ENCODE measurements around the gene FBXW2.

Gene FBXW2

DNA sequence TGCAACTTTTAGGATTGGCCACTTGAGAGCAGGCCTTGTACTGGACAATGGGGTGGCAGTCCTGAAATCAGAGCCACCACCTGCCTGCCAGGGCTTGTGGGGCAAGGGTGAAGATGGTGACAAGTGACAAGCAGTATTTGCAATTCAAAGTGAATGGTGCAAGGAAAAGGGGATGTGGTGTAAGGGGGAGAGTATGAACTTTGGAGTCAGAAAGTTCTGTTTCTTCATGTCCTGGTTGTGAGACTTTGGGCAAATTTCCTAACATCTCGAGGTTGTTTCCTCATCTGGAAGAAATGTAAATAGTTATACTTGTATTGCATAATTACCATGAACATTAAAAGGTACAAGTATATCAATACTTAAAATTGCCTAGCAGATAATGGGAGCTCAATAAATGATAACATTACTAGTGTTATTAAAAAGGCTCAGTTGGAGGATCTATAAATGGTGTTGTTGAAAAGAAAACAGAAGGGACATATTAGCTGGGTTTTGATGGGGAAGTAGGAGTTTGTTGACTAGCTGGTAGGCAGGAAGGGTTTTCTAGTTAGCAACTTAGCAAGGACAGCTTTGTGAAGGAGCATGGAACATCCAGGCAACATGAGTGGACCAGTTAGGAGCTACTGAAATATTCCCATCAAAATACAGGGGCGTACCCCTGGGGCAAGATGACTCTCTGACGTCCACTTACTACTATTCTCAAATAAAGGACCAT is 57.6 kb downstream of the FBXW2 start:
- peak overlapping the region; percentile 94 for H3K27ac ChIP-seq
- peak; percentile 47 for TF ChIP-seq CTCF (IDR thresholded peaks at IDR 0.05)
- peak overlapping the region; percentile 41 to 51 for H3K4me3 ChIP-seq (ENCODE audit: low read depth in 1 of 2, low read length in 1 of 2)

DNA sequence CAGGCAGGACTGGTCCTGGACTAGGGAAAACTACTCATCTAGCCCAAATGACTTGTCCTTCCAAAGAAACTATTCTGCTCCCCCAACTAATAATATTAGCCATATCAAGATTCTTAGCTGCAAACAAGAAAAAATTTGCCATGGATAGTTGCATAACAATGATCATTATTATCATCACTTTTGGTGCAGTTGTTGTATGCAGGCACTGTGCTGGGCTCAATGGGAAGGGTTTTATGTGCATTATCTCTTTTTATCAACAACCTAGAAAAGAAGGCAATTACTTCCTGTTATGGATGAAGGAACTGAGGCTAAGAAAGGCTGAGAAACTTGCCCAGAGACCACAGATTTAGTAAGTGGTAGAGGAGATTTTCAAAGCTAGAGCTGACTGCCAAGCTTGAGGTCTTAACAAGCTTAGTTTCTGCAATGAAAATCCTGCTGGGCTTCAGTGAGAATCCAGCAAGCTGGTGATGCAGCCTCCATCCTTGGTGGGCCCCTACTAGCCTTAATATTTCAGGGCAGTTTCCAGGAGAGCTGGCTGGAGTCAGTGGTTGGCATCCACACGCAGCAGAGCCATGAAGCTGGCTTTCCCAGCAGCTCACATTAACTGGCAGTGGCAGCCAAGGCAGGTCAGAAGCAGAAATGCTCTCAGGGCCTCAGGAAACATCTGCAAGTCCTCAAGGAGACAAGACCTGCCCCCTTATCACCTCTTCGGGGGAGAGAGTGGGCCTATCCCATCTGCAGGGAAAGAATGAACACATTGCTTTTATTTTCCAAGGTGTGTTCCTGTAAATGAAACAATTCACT is 58.4 kb downstream of the FBXW2 start:
- no peak for TF ChIP-seq CTCF (IDR thresholded peaks at IDR 0.05)
- no peaks in the 10 kb centered on the region for H3K9me3 ChIP-seq
- no peaks in the 10 kb centered on the region for H3K36me3 ChIP-seq
- peak overlapping the region; percentile 23 to 51 for H3K4me3 ChIP-seq (ENCODE audit: low read depth in 1 of 2, low read length in 1 of 2)
- peaks cover 99% of the 10 kb centered on the region in 2 experiments for H3K4me1 ChIP-seq (ENCODE audit: control insufficient read depth in 1 of 2, insufficient read depth in 1 of 2, low read depth in 1 of 2, low read length in 1 of 2)
- no peaks in the 10 kb centered on the region for H3K27me3 ChIP-seq
- peak overlapping the region; percentile 94 for H3K27ac ChIP-seq

More for the DNA sequence above, 57.6 kb downstream of the FBXW2 start:
- Histone ChIP-seq H3K36me3 (no peaks in the 10 kb centered on the region), H3K27me3 (no peaks in the 10 kb centered on the region), H3K9me3 (no peaks in the 10 kb centered on the region), H3K4me1 (ENCODE audit: control insufficient read depth in 1 of 2, insufficient read depth in 1 of 2, low read depth in 1 of 2, low read length in 1 of 2) (peaks cover 99 to 100% of the 10 kb centered on the region in 2 experiments)

GRCh38 chr9:120733190-120733589 is 60.0 kb downstream of the FBXW2 start:
- H3K27me3 ChIP-seq, result no peaks in the 10 kb centered on the region
- peak overlapping the region; percentile 94 for H3K27ac ChIP-seq
- H3K4me1 ChIP-seq (ENCODE audit: control insufficient read depth in 1 of 2, insufficient read depth in 1 of 2, low read depth in 1 of 2, low read length in 1 of 2), result peaks cover 99 to 100% of the 10 kb centered on the region in 2 experiments
- no peaks in the 10 kb centered on the region for H3K9me3 ChIP-seq
- peak overlapping the region in 1 of 2 experiments; percentile 24 for H3K4me3 ChIP-seq (ENCODE audit: low read depth in 1 of 2, low read length in 1 of 2)
- no peak for TF ChIP-seq CTCF (IDR thresholded peaks at IDR 0.05)
- H3K36me3 ChIP-seq, result no peaks in the 10 kb centered on the region

GRCh38 chr9:120730654-120731514 is 62.3 kb downstream of the FBXW2 start:
- no peaks in the 10 kb centered on the region for H3K27me3 ChIP-seq
- peak overlapping the region; percentile 94 for H3K27ac ChIP-seq
- no peak overlapping the region for H3K4me3 ChIP-seq (ENCODE audit: low read depth in 1 of 2, low read length in 1 of 2)
- no peaks in the 10 kb centered on the region for H3K36me3 ChIP-seq
- TF ChIP-seq CTCF (IDR thresholded peaks at IDR 0.05), result no peak
- no peaks in the 10 kb centered on the region for H3K9me3 ChIP-seq
- H3K4me1 ChIP-seq (ENCODE audit: control insufficient read depth in 1 of 2, insufficient read depth in 1 of 2, low read depth in 1 of 2, low read length in 1 of 2), result peaks cover 97 to 99% of the 10 kb centered on the region in 2 experiments

DNA sequence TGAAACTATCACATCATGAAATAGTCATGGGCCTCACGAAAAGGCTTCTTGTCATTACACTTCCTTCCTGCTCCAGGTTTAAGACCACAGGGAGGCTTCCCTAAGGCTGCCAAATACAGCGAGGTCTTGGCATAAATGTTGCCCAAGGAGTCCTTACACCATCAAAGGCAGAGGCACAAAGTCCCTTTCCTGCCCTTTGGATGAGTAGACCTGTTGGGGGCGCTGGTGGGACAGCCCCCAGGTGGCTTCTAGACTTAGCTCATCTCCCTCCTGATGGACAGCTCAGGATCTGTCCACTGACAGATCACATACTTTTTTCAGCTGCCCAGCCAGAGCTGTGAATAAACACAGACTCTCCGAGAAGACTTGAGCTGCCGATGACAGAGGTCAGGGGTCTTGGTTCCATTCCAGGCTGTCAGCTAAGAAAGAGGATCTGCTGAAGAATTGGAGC is 63.4 kb downstream of the FBXW2 start:
- Histone ChIP-seq H3K27ac (peak overlapping the region; percentile 94), H3K36me3 (no peaks in the 10 kb centered on the region), H3K4me3 (ENCODE audit: low read depth in 1 of 2, low read length in 1 of 2) (peak overlapping the region in 1 of 2 experiments; percentile 35), H3K4me1 (ENCODE audit: control insufficient read depth in 1 of 2, insufficient read depth in 1 of 2, low read depth in 1 of 2, low read length in 1 of 2) (peaks cover 88 to 91% of the 10 kb centered on the region in 2 experiments), H3K27me3 (no peaks in the 10 kb centered on the region), H3K9me3 (no peaks in the 10 kb centered on the region)
- TF ChIP-seq CTCF (IDR thresholded peaks at IDR 0.05), result peak; percentile 25

Measured in neutrophil (primary cell).